Measurements from ENCODE around the gene HOXC10.

The HOXC10 gene

DNA sequence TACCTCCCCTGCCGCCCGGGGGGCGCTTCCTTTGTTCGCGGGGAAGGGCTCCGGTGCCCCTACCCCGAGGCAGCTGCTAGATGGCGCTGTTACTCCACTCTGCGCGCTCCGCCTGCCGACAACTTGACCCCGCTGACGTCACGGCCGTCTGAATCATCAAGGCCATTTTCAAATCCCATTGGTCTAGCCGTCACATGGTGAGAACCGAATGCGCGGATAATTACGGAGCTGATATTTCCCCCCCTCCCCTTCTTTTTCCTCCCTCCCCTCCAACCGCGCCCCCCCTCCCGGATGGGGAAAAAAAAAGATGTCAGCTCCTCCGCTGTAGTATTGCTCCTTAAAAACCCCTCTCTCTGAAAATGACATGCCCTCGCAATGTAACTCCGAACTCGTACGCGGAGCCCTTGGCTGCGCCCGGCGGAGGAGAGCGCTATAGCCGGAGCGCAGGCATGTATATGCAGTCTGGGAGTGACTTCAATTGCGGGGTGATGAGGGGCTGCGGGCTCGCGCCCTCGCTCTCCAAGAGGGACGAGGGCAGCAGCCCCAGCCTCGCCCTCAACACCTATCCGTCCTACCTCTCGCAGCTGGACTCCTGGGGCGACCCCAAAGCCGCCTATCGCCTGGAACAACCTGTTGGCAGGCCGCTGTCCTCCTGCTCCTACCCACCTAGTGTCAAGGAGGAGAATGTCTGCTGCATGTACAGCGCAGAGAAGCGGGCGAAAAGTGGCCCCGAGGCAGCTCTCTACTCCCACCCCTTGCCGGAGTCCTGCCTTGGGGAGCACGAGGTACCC lies at the start of gene HOXC10:
HOXC10 (plus strand) TSS at position 246 of the 791 bp plus-strand sequence; CDS start at position 360, 114 bp downstream.
- no peak for FAIRE-seq
- DNase-seq (ENCODE audit: low spot score): peak; percentile 77

DNA sequence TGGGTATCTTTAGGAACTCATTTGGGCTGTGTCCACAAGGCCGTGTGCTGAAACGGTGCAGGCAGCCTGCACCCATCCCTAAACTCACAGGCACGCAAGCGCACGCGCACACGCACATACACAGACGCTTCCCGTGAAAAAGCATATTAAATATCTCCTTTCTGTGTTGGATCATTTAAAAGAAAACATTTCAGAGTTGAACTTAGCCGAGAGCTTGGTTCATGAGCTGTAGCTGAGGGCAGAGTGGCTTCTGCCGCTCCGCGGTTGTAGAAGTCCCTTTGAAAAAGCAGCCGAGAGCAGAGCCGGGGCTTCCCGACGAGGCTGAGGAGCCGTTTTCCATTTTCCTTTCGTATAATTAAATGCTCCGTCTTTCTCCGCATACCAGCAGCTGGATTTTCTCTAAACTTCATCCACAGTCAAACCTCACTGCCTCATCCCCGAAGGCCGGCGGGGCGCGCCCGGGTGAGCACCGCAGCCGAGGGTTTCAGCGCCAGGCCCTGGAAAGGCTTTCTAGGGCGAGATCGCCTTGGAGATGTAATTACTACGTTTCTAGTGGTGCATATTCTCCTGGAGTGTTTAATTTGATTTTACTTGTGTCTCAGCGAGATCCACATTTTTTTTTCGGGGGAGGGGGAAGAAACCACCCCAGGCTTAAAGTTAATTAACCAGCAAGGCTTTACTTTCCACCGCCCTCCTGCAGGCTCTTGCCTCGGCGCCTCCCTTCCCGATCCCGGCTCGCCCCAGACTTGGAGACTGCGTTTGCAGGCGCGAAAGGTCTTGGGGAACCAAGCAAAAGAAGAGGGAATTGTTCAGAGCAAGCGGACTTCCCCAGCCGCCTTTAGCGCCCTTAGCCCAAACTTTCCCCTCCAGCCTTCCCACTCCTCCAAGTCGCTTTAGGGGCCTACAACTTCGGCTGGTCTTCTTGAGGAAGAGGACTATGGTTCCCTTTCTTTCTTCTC lies 49.3 kb upstream of the HOXC10 start:
- DNase-seq (ENCODE audit: low spot score): no peak
- no peak for FAIRE-seq

DNA sequence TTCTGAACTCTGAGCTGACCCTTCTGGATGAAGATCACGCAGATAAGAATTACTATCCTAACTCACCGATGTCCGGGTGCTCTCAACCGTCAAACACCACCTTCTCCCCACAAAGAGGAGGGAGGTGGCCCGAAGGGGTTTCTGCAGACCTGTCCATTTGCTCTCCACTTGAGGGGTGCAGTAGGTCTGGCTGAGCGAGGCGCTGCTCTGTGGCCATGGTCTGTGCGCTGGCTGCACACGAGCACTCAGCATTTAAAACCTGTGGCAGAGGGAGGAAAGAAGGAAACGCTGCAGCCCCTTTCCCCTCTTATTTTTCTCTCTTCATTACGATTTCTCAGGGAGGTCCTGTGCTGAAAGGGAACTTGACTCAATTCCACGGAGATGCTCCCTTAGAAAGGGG lies 47.8 kb upstream of the HOXC10 start:
- FAIRE-seq: no peak
- no peak for DNase-seq (ENCODE audit: low spot score)

DNA sequence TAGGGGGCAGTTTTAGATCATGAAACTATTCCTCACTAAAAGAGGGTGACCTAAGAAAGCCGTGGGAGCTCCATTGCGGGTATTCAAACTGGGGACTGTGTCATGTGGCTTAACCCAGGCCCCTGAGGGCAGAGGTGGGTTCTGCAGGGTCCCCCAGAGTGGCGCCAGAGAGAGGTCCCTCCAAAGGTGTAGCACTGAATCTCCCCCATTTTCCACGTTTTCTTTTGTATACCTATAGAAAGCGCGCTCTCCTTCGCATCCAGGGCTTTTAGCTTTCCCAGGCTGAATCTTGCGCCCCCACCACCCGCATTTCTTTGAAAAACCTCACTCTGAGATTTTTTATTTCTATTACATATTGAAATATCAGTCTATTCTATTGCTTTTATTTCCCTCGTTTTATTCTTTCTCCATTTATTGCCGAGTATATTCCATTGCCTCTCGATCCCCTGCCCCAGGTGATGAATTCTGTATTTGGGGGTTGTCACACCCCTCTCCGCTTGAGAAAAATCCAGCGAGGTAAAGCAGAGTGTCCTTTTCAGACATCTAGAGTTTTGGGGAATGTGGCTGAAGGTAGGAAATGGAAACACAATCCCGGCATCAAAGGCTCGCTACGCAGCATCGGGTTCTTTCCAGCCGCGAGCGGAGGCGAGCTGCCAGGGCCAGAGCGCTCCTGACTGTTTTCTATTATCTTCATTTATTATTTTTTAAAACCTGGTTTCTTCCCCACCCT lies 47.2 kb upstream of the HOXC10 start:
- no peak for FAIRE-seq
- no peak for DNase-seq (ENCODE audit: low spot score)

DNA sequence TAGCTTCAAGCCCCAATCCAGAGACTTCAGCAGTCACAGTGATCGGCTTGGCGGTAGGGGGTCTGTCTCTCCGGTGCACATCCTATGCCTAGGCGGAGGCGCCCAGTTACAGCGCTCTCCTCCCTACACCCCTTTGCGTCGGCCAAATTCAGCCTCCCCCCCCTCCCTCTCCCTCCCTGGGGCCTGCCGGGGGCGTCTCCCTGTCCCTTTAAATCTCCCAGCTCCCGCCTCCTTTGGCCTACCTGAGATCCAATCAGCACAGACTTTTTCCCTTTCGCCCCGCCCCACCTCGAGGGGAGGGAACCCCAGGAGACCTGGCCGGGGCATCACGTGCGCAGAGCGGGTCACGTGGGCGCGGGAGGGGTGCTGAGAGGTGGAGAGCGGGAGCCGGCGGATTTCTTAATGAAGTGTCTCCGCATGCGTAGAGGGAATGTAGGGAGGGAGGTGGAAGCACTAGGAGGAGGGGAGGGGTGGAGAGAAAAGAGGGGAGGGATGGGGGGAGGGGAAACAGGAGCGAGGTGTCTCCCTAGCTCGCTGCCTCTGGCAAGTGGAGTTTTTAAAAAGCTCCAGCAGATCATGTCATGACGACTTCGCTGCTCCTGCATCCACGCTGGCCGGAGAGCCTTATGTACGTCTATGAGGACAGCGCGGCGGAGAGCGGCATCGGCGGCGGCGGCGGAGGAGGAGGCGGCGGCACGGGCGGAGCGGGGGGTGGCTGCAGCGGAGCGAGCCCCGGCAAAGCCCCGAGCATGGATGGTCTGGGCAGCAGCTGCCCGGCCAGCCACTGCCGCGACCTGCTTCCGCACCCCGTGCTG lies 46.4 kb upstream of the HOXC10 start, which contains the start of gene HOXC13:
HOXC13 (plus strand) TSS at position 506 of the 815 bp plus-strand sequence; CDS start at position 582, 76 bp downstream.
- DNase-seq (ENCODE audit: low spot score) (no peak), FAIRE-seq (no peak)

DNA sequence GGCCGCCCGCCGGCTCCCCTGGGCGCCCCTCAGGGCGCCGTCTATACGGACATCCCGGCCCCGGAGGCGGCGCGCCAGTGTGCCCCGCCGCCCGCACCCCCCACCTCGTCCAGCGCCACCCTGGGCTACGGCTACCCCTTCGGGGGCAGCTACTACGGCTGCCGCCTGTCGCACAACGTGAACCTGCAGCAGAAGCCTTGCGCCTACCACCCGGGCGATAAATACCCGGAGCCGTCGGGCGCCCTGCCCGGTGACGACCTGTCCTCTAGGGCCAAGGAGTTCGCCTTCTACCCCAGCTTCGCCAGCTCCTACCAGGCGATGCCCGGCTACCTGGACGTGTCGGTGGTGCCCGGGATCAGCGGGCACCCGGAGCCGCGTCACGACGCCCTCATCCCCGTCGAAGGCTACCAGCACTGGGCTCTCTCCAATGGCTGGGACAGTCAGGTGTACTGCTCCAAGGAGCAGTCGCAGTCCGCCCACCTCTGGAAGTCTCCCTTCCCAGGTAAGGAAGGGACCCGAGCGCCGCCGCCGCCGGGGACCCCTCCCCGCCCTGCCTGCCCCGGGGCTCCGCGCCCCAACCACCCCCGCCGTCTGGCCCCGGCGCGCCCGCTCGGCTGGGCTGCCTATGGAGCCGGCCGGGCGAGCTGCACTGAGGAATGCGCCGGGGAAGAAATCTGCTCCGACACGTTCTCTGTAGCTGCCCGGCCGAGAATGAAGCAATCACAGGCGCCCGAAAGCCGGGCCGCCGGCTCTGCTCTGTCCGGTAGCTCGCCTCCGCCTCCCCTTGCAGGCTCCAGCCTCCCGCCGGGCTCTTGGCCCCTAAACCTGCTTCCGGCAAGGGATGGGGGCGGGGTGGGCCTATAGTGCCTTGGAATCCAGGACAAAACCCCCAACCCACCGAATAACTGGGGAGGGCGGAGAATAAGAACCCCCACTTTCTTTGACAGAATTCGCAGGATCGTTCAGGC lies 45.5 kb upstream of the HOXC10 start:
- FAIRE-seq (no peak), DNase-seq (ENCODE audit: low spot score) (no peak)

DNA sequence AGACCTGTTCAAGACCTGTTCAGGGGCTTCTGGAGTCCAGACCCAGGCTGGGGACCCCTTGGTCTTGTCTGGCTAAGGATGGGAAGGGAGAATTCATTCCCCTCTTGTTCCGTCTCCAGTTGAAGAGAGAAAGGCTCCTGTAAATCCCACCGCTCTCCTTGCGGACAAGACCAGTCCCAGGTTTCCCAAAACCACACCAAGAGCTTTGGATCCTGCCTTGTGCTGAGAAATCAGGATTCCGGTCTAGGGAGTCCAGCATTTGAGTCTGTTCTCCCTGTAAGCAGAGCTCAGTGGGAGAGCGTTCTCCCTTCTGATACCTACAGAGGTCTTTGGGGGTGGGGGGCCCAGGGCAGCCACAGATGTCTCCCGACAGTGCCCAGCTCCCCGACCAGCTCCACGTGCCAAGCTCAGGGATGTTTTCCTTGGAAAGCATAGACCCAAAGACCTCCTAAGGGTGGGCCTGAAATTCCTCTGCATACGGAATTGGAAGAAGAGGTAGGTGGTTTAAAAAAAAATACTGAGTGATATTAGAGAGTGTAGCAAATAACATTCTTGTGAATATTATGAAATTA lies 44.4 kb upstream of the HOXC10 start:
- FAIRE-seq (no peak), DNase-seq (ENCODE audit: low spot score) (no peak)

DNA sequence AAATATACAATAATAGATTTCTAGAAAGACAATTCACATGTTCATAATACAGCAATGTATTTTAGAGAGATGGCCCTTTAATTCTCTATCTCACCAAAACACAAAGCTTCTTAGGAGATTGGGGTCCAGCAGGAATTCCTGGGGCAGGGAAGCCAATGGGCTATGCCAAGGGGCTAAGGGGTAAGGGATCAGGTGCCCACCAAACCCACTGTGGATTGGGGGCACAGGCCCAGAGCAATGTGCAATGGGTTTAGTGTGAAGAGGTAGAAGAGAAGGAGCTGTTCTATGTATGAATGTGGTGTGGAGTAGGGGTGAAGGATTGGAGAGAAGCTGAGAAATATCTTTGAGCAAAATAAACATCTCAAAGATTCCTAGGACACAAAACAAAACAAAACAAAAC lies 43.8 kb upstream of the HOXC10 start:
- no peak for DNase-seq (ENCODE audit: low spot score)
- FAIRE-seq: no peak

DNA sequence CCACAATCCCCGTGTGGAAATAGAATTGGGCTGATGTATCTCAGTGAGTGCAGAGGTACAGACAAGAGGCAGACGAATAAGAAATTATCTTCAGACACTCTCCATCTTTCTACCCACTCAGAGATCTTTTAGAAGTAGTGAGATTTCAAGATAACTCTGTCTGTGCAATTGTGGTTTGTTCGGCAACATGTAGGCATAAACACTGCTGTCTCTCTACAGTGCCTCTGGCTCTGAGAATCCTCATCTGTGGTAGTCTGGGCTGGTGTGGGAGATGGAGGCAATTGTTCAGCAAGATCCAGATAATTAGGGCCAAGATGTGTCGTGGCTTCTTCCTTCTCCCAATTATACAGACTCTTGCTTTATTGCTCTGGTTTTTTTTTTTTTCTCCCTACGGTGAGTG lies 43.2 kb upstream of the HOXC10 start:
- FAIRE-seq (no peak), DNase-seq (ENCODE audit: low spot score) (no peak)

DNA sequence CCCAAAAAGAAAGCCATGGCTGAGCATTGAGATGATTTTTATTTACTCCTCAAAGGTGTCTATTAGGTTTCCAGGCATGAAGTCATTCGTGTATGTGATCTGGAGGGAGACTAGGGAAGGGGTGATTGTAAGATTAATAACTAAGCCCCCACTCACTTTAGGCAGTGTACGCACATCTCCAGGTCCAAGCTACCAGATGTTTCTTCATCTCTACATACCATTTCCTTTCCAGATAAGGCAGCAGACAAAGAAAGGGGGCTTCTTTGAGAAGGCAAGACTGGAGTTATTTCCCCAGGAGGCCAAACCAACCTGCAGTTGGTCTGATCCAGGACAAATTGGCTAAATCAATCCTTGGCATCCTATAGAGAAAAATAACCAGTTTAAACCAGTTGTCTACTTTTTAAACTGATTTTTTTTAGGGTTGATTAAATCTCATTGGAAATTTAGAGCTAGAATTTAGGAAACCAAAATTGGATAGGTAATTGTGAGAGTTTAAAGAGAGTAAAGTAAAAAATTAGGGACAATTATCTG lies 42.4 kb upstream of the HOXC10 start:
- DNase-seq (ENCODE audit: low spot score) (no peak), FAIRE-seq (no peak)

DNA sequence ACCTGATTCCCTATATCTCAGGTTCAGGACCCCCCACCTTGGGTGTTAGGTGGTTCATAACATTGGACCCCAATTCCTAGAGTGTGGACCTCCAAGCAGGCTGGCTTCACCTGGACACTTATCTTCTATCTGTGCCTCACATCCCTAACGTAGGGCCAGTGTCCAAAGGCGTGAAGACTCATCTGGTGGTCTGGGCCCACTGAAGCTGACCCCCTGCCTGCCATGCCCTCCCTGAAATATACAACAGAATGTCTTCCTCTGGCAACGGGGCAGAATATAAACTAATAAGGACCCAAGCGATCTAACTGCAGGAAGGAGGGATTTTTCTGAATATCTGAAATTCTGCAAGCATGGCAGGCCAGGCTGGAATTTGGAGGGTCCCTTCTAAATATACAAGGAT lies 40.7 kb upstream of the HOXC10 start:
- DNase-seq (ENCODE audit: low spot score) (no peak), FAIRE-seq (no peak)

DNA sequence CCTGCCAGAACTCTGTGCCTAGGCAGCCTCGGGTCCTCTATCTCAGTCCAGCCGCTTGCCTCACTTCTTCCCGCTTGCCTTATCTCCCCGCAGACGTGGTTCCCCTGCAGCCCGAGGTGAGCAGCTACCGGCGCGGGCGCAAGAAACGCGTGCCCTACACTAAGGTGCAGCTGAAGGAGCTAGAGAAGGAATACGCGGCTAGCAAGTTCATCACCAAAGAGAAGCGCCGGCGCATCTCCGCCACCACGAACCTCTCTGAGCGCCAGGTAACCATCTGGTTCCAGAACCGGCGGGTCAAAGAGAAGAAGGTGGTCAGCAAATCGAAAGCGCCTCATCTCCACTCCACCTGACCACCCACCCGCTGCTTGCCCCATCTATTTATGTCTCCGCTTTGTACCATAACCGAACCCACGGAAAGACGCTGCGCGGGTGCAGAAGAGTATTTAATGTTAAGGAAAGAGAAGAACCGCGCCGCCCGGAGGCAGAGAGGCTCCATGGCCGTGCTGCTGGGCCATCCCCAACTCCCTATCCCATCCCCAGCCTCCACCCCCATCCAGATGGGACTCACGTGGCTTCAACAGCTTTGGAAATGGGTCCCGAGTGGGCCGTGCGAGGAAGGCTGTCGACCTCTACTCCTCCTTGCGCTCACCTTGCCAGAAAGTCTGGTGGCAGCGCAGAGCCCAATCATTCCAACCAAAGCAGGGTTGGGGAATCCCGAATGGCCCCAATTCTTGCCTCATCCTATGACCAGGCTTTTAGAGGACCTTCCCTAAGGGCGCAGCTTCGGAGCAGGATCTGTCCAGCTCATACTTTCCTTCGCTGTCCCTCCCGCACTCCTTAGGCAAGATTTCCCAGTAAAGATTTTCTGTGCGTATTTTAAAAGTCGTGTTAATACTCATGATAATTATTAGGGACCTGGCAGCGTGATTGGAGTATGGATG lies 39.8 kb upstream of the HOXC10 start:
- DNase-seq (ENCODE audit: low spot score): no peak
- no peak for FAIRE-seq

DNA sequence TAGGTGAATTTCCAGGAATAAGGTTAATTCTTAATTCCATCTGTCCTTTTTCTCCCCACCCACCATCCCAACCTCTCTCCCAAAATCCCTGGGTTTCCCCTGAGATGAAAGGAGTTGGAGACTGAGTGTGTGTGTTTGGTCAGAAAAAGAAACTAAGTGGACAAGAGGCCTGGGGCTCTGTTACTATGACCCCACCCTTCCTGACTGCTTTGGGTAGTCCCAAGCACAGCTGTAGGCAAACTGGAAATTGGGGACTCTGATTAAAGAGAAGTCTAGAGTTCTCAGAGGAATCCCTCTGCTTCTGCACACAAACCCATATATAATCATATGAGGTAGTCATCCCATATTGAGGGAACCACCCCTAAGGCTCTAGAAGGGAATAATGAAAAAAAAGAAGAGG lies 37.2 kb upstream of the HOXC10 start:
- no peak for DNase-seq (ENCODE audit: low spot score)
- no peak for FAIRE-seq

DNA sequence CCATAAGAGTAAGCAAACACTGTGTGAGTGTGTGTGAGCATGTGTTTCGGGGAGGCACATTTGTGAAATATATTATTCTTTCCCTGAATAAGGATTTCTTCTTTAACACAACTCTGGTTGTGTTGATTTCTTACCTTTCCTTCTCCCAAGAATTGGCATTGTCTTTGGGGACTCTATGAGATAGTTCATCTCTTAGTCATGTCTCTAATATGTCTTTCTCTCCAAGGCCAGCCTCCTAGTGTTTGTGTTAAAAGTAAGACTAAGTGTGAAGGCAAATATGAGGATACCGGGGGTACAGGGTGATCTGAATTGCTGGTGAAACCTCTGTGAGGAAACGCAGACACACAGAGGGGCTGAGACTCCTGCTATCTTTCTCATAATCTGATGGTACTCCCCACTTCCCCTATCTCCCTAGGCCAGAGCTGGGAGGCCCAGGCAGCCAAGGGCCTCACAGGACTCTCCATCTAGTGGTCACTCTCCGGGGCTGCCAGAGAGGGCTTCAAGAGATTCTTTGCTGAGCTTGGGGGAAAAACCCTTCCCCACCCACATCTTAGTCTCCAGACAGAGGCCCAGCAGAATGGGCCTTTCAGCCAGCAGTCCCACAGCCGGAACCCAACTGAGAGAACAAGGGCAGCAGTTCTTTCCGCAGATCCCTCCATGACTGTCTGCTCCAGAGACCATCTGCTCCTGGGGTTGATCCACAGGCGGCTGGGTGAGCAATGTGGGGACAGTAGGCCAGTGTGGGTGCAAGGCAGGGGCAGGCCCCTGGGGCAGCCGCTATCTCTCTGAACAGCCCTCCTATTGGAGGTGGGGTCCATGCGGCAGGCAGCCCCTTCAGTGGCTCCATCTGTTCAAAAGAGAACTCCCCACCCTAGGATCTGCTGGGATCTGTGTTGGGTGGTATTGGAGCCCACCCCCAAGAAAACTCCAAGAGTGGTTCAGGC lies 36.0 kb upstream of the HOXC10 start:
- FAIRE-seq (no peak), DNase-seq (ENCODE audit: low spot score) (no peak)

DNA sequence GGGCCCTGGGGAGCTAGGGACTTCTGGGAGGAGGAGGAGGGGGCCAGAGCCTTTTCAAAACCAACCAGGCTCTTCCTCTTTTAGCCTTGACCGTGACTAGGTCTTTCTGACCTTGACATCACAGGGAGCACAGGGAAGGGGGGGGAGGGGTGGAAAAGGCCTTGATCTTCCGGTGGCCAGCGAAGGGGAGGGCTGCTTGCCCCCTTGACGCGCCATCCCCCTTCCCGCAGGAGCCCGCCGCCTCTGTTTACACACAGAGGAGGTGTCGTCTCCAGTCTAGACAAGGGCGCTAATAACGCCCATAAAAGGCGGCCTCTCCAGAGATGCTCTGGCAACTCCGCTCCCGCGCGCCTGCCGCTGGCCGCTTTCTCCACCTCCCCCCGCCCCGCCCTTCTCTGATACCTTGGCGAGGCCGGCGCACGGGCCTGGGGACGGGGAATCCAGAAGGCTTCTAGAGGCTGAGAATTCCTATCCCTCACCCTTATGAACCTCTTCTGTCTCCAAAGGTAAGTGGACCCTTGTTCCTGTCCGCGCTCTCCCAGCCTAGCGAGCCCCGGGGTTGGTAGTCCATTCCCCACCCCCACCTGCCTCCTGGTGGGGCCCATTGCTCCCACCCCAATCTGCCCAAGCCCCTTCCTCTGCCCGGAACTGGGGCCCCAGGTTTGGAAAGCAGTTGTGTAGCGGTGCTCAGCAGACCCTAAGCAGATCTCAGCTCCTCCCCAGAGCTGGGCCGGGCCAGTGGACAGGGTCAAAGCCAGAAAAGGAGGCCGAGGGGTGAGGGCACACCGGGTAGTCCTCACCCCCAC lies 35.1 kb upstream of the HOXC10 start:
- DNase-seq (ENCODE audit: low spot score) (no peak), FAIRE-seq (no peak)

DNA sequence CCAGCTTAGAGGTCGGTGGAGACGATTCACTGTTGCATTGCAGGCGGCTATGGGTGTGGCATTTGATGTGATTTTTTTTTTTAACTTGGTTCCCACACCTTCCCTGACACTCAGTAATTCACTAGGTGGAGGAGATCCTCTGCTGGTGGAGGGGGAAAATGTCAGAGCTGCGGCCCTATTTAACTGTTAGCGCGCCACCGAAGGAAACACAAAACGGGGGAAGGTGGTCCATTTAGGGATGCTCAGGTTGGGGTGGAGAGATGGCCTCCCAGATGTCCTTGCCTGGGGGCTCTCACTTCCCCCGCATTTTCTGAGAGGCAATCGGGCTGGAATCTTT lies 34.5 kb upstream of the HOXC10 start:
- no peak for FAIRE-seq
- DNase-seq (ENCODE audit: low spot score): no peak

Data from RCC 7860 (cell line).